Right lobe of liver (tissue), 6 donors: ENCODE results near the gene STEAP1B. TPM values are rescaled to one million over a fixed set of nuclear protein-coding genes. Genes with fewer than 3 reads are reported as not detected.

Experiments used
- ATAC-seq, 4 donors: fragments of 200-7000 bp; cut with Tn5 transposase; one replicate each; pipeline ENCODE4 v1.9.1; 2020; ENCODE audit warnings: mild to moderate bottlenecking in 4 of 4, moderate library complexity in 4 of 4
- DNase-seq, 3 donors: peaks; one replicate each; pipeline ENCODE4 v3.0.0-alpha.2; 2020
- H3K27ac ChIP-seq, 3 donors: fragments of 200-600 bp; one replicate each; pipeline ENCODE4 v1.8.0; 2022
- H3K27me3 ChIP-seq, 2 donors: fragments of 200-600 bp; one replicate each; pipeline ENCODE4 v1.8.0; 2022
- H3K36me3 ChIP-seq, 4 donors: fragments of 200-600 bp; sonication (generic) in 1 of 4; one replicate each; pipeline versions ENCODE4 v1.5.1 to v1.8.0; 2017 to 2022; ENCODE audit warnings: control low read depth in 1 of 4
- H3K4me1 ChIP-seq, 4 donors: fragments of 200-600 bp; sonication (generic) in 1 of 4; one replicate each; pipeline versions ENCODE4 v1.5.1 to v1.8.0; 2017 to 2022; ENCODE audit warnings: control low read depth in 1 of 4
- H3K4me3 ChIP-seq, 3 donors: fragments of 200-600 bp; one replicate each; pipeline ENCODE4 v1.8.0; 2022
- H3K9me3 ChIP-seq, 4 donors: fragments of 200-600 bp; sonication (generic) in 1 of 4; one replicate each; pipeline versions ENCODE4 v1.5.1 to v1.8.0; 2017 to 2022; ENCODE audit warnings: control low read depth in 1 of 4
- CTCF ChIP-seq, 4 donors: fragments of 200-600 bp in 3 of 4; fragments of 450-650 bp in 1 of 4; IDR thresholded peaks; one replicate each; pipeline versions ENCODE4 v1.5.1 to v1.8.0; 2016 to 2022; ENCODE audit warnings: antibody characterized with exemption in 4 of 4, mild to moderate bottlenecking in 2 of 4
- POLR2A ChIP-seq: fragments of 450-650 bp; IDR thresholded peaks from one replicate; pipeline ENCODE4 v1.6.1; 2017; ENCODE audit warnings: antibody characterized with exemption, mild to moderate bottlenecking
- WGBS: methylation state at CpG from one replicate; pipeline ENCODE4 v1.1.6; 2018; ENCODE audit warnings: low coverage, low lambda C conversion rate; ENCODE audit not compliant: insufficient coverage; ENCODE audit errors: missing lambda C conversion rate; 5-methylcytosine and 5-hydroxymethylcytosine counted together
- intact Hi-C, 2 donors: fragments of 100-400 bp; cut with DNase I; formaldehyde crosslinking; loops; one replicate each; pipeline versions ENCODE4 v1.11.2 to v1.14.1; 2022
- total RNA-seq, 6 experiments: library from RNA; depleted of rRNA in 2 of 6; stranded (reverse); fragments of >200 nt in 2 of 6; fragmentation: NEBNext Ultra II Directional in 3 of 6; extraction: Animal tissue kit (Norgen Biotek cat#: 25700) in 3 of 6; gene quantifications; one replicate each; pipeline versions ENCODE4 v1.1.0 to v1.2.4, GENCODE V29; 2016 to 2023
- donor health status: DM: no; HTN: yes; CAD: no.
- donor health status: DM: no; HTN: no; CAD: no.
- donor health status: DM: no; HTN: no; CAD: no.
- donor health status: DM: no; HTN: yes; CAD: no.
- donor health status: DM: no; HTN: yes; CAD: no.

Gene STEAP1B
- total RNA-seq, 6 experiments from 2014 or later, result 0.25 to 0.60 TPM; not detected in 4

- Histone ChIP-seq H3K4me3 (no peak overlapping the region), H3K4me1 (no peaks in the 10 kb centered on the region), H3K27ac (no peak overlapping the region), H3K27me3 (no peaks in the 10 kb centered on the region), H3K9me3 (no peaks in the 10 kb centered on the region), H3K36me3 (no peaks in the 10 kb centered on the region)
- intact Hi-C loops, result no loop called here
- WGBS, result 76% methylated on average over 4 of the region's 5 CpGs
- ATAC-seq (no peak), DNase-seq (no peak)
- TF ChIP-seq POLR2A (no peak), CTCF (IDR thresholded peaks at IDR 0.05) (no peak)
These were observed 102.0 kb downstream of the STEAP1B start for GRCh38 chr7:22397981-22398380.

- H3K9me3 ChIP-seq, result no peaks in the 10 kb centered on the region
- DNase-seq, result no peak
- no peak overlapping the region for H3K27ac ChIP-seq
- H3K4me1 ChIP-seq, result no peaks in the 10 kb centered on the region
- intact Hi-C loops, result no loop called here
- TF ChIP-seq POLR2A (no peak), CTCF (IDR thresholded peaks at IDR 0.05) (no peak)
- H3K36me3 ChIP-seq, result no peaks in the 10 kb centered on the region
- ATAC-seq, result no peak
- no peak overlapping the region for H3K4me3 ChIP-seq
- no peaks in the 10 kb centered on the region for H3K27me3 ChIP-seq
- WGBS, result no CpG with 5 or more reads among the region's 6 CpGs
These were observed 104.8 kb downstream of the STEAP1B start for GRCh38 chr7:22395222-22395621.

GRCh38 chr7:22394739-22395138 lies 105.2 kb downstream of the STEAP1B start:
- H3K4me3 ChIP-seq, result no peak overlapping the region
- no peaks in the 10 kb centered on the region for H3K9me3 ChIP-seq
- H3K27me3 ChIP-seq, result no peaks in the 10 kb centered on the region
- intact Hi-C loops, result no loop called here
- H3K27ac ChIP-seq, result no peak overlapping the region
- 75% methylated on average over 3 of the region's 3 CpGs for WGBS
- ATAC-seq, result no peak
- DNase-seq, result no peak
- no peaks in the 10 kb centered on the region for H3K36me3 ChIP-seq
- H3K4me1 ChIP-seq, result no peaks in the 10 kb centered on the region
- TF ChIP-seq POLR2A, result no peak
- TF ChIP-seq CTCF (IDR thresholded peaks at IDR 0.05), result no peak

GRCh38 chr7:22393913-22394729 lies 105.9 kb downstream of the STEAP1B start:
- DNase-seq, result no peak
- H3K27ac ChIP-seq, result no peak overlapping the region
- no peak overlapping the region for H3K4me3 ChIP-seq
- ATAC-seq, result no peak
- H3K27me3 ChIP-seq, result no peaks in the 10 kb centered on the region
- WGBS, result 60% methylated on average over 13 of the region's 13 CpGs
- intact Hi-C loops, result no loop called here
- H3K36me3 ChIP-seq, result no peaks in the 10 kb centered on the region
- H3K4me1 ChIP-seq, result no peaks in the 10 kb centered on the region
- no peak for TF ChIP-seq POLR2A
- no peak for TF ChIP-seq CTCF (IDR thresholded peaks at IDR 0.05)
- H3K9me3 ChIP-seq, result no peaks in the 10 kb centered on the region
